Keratinocyte (primary cell): ENCODE measurements around the gene CACNA1E.

Experiments
- EZH2 ChIP-seq: IDR thresholded peaks from one replicate; pipeline ENCODE4 v1.6.1; 2012; ENCODE audit warnings: inconsistent platforms, mild to moderate bottlenecking, low read length, moderate library complexity
- TF ChIP-seq, protein P1 (sequence below), 3 experiments: IDR thresholded peaks in 1 of 3; conservative IDR thresholded peaks in 1 of 3; optimal IDR thresholded peaks in 1 of 3; 2 replicates in 2 of 3; 3 replicates in 1 of 3; pipeline versions ENCODE3 to v1.5.1; 2011; ENCODE audit warnings: low read length in 3 of 3, mild to moderate bottlenecking in 3 of 3, moderate library complexity in 2 of 3, control low read depth in 1 of 3, inconsistent platforms in 1 of 3; ENCODE audit not compliant: insufficient read depth in 2 of 3; ENCODE audit errors: extremely low read depth in 1 of 3

- TF ChIP-seq, protein P1, sequence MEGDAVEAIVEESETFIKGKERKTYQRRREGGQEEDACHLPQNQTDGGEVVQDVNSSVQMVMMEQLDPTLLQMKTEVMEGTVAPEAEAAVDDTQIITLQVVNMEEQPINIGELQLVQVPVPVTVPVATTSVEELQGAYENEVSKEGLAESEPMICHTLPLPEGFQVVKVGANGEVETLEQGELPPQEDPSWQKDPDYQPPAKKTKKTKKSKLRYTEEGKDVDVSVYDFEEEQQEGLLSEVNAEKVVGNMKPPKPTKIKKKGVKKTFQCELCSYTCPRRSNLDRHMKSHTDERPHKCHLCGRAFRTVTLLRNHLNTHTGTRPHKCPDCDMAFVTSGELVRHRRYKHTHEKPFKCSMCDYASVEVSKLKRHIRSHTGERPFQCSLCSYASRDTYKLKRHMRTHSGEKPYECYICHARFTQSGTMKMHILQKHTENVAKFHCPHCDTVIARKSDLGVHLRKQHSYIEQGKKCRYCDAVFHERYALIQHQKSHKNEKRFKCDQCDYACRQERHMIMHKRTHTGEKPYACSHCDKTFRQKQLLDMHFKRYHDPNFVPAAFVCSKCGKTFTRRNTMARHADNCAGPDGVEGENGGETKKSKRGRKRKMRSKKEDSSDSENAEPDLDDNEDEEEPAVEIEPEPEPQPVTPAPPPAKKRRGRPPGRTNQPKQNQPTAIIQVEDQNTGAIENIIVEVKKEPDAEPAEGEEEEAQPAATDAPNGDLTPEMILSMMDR (optimal IDR thresholded peaks at IDR 0.05 in 1 of 3, IDR thresholded peaks at IDR 0.05 in 1 of 3, conservative IDR thresholded peaks at IDR 0.05 in 1 of 3; ENCODE audit: extremely low read depth in 1 of 3, insufficient read depth in 2 of 3, low read length in 3 of 3): no peak
- TF ChIP-seq EZH2: no peak
Observed at GRCh38 chr1:181777812-181778211, 294.5 kb downstream of the CACNA1E start.
